Mucosa of descending colon (tissue), 3 donors: ENCODE measurements around the gene PIK3R5. TPM values are rescaled to one million over a fixed set of nuclear protein-coding genes. Genes with fewer than 3 reads are reported as not detected.
A peak's percentile ranks its signal among the peaks of the same experiment; 100 is the strongest.
"Not testable (repeated sequence)": the region's sequence is repeated elsewhere in the genome, so short reads cannot be mapped to it uniquely, and the experiment has no call there.

Experiments used
- ATAC-seq: fragments of 200-7000 bp; cut with Tn5 transposase; one replicate; pipeline ENCODE4 v1.9.1; 2020; ENCODE audit warnings: mild to moderate bottlenecking, moderate library complexity
- DNase-seq, 3 donors: peaks; one replicate each; pipeline ENCODE4 v3.0.0-alpha.2; 2020
- H3K36me3 ChIP-seq: fragments of 200-600 bp; one replicate; pipeline ENCODE4 v1.8.0; 2021; ENCODE audit warnings: low read depth, mild to moderate bottlenecking
- H3K4me1 ChIP-seq: fragments of 200-600 bp; one replicate; pipeline ENCODE4 v1.8.0; 2021; ENCODE audit warnings: low read depth, mild to moderate bottlenecking
- H3K4me3 ChIP-seq: fragments of 200-600 bp; one replicate; pipeline ENCODE4 v1.8.0; 2021; ENCODE audit warnings: mild to moderate bottlenecking
- H3K9me3 ChIP-seq: fragments of 200-600 bp; one replicate; pipeline ENCODE4 v1.8.0; 2021; ENCODE audit warnings: mild to moderate bottlenecking
- CTCF ChIP-seq: fragments of 200-600 bp; IDR thresholded peaks from one replicate; pipeline ENCODE4 v1.8.0; 2022; ENCODE audit warnings: antibody characterized with exemption, mild to moderate bottlenecking
- intact Hi-C, 2 donors: fragments of 100-400 bp; cut with DNase I in 1 of 2; cut with micrococcal nuclease in 1 of 2; formaldehyde crosslinking; loops; one replicate each; pipeline versions ENCODE4 v1.11.0 to v1.11.1; 2022; cut with DNase I, micrococcal nuclease
- total RNA-seq, 3 donors: library from RNA; stranded (reverse); fragmentation: NEBNext Ultra II Directional in 2 of 3; extraction: Animal tissue kit (Norgen Biotek cat#: 25700) in 2 of 3; gene quantifications; one replicate each; pipeline versions ENCODE4 v1.2.1 to v1.2.4, GENCODE V29; 2021 to 2023
- donor health status: DM: no; HTN: no; CAD: no; lungs with moderate emphysema.
- donor health status: DM: no; HTN: no; CAD: no.
- donor health status: DM: no; HTN: yes; CAD: no.

The PIK3R5 gene
- total RNA-seq, 3 donors from 2014 or later, result 2.7 to 10.4 (median 6.8) TPM

GRCh38 chr17:8991514-8992285 lies 26.2 kb upstream of the PIK3R5 start:
- no peak overlapping the region for H3K4me3 ChIP-seq
- DNase-seq, result peak in 2 of 3 donors; percentile 40 to 84
- H3K4me1 ChIP-seq, result no peaks in the 10 kb centered on the region
- intact Hi-C loops, result loop anchor here (5.0 to 10.0 kb wide), 2 partner anchors 531 to 533 kb away; no protein-coding TSS in a partner anchor
- H3K36me3 ChIP-seq, result no peaks in the 10 kb centered on the region
- peak; percentile 45 for TF ChIP-seq CTCF
- H3K9me3 ChIP-seq, result no peaks in the 10 kb centered on the region
- peak; percentile 79 for ATAC-seq

DNA sequence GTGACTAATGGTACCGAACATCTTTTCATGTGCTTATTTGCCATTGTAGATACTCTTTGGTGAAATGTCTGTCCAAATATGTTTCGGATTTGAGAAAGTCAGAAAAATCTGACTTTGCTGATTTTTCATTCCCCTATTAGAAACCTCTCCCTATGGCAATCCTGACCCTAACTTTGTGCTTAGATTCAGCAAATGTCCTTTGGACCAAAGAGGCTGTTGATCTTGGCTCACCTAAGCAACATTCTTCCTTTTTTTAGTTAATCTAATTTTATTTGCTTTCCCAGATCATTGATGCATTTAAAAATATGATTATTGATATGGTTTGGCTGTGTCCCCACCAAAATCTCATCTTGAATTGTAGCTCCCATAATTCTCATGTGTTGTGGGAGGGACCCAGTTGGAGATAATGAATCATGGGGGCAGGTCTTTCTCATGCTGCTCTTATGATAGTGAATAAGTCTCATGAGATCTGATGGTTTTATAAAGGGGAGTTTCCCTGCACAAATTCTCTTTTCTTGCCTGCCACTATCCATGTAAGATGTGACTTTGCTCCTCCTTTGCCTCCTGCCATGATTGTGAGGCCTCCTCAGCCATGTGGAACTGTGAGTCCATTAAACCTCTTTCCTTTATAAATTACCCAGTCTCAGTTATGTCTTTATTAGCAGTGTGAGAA lies 22.9 kb upstream of the PIK3R5 start:
- H3K4me3 ChIP-seq, intact Hi-C loops, ATAC-seq, H3K4me1 ChIP-seq, H3K9me3 ChIP-seq, H3K36me3 ChIP-seq, DNase-seq: not testable (repeated sequence)

DNA sequence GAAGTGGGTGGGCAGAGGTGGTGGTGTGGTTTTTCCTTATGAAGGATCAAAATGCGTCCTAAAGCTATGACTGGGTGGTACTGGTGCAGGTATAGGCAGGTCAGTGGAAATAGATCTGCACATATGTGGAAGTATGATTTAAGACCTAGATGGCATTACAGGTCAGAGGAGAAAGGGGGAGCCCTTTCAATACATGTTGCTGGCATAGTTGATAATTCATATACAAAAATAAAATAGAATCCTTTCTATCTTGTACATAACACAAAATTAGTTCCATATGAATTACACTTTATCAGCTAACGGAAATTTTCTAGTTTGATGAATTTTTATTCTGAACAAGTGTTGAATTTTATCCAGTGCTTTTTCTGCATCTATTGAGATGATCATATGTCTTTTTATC lies 20.8 kb upstream of the PIK3R5 start:
- Histone ChIP-seq H3K4me3 (no peak overlapping the region), H3K9me3 (no peaks in the 10 kb centered on the region), H3K4me1 (no peaks in the 10 kb centered on the region), H3K36me3 (no peaks in the 10 kb centered on the region)
- TF ChIP-seq CTCF, result no peak
- intact Hi-C loops, result no loop called here
- DNase-seq (no peak), ATAC-seq (no peak)

DNA sequence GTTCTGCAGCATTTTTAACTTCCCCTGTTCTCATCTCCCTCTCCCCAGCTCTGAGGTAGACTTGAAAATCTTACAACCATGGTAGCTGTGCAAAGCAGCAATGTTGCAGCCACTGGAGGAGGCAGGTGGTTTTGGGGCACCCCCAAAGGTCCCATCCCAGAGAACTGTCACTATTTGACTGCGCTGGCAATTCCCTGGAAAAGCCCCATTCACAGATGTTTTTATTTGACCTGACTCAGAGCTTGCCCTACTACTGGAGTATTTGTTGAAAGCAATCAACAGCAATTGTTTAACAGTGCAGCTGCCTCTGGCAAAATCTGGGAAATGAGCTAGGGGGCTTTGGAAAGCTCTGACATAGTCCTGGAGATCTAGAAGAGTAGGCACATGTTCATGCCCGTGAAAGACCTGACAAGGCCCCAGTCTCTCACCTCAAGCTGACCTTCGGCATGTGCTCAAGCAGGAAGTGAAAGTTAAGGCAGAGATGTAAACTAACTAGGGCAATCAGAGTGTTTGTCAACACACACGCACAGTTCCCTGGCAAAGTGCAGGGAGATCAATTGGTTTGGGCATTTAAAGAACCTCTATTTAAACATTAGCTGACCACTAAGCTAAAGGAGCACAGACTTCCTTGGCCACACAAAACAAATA lies 19.7 kb upstream of the PIK3R5 start:
- H3K4me1 ChIP-seq, result no peaks in the 10 kb centered on the region
- H3K4me3 ChIP-seq, result no peak overlapping the region
- no peaks in the 10 kb centered on the region for H3K9me3 ChIP-seq
- intact Hi-C loops, result no loop called here
- no peak for TF ChIP-seq CTCF
- H3K36me3 ChIP-seq, result no peaks in the 10 kb centered on the region
- DNase-seq, result no peak
- peak; percentile 36 for ATAC-seq

- DNase-seq, H3K9me3 ChIP-seq, H3K4me3 ChIP-seq, ATAC-seq, intact Hi-C loops, H3K4me1 ChIP-seq, H3K36me3 ChIP-seq: not testable (repeated sequence)
Measured at GRCh38 chr17:8984225-8984624, 18.7 kb upstream of the PIK3R5 start.

- intact Hi-C loops, result no loop called here
- H3K36me3 ChIP-seq, result no peaks in the 10 kb centered on the region
- H3K4me3 ChIP-seq, result no peak overlapping the region
- no peak for DNase-seq
- H3K9me3 ChIP-seq, result no peaks in the 10 kb centered on the region
- no peak for ATAC-seq
- H3K4me1 ChIP-seq, result no peaks in the 10 kb centered on the region
- TF ChIP-seq CTCF, result no peak
Measured at GRCh38 chr17:8981443-8981842, 15.9 kb upstream of the PIK3R5 start.
